Stimulated activated CD4-positive, alpha-beta T cell treated with anti-CD3 and anti-CD28 coated beads, TNF-alpha, amount 100 ng/mL, for 24 hours (primary cell): ENCODE measurements around the gene DUSP5.

Source experiments
- DNase-seq, 3 experiments: peaks; one replicate each; pipeline ENCODE4 v3.0.0-alpha.2; 2020; ENCODE audit warnings: low read depth in 3 of 3

Gene DUSP5

DNA sequence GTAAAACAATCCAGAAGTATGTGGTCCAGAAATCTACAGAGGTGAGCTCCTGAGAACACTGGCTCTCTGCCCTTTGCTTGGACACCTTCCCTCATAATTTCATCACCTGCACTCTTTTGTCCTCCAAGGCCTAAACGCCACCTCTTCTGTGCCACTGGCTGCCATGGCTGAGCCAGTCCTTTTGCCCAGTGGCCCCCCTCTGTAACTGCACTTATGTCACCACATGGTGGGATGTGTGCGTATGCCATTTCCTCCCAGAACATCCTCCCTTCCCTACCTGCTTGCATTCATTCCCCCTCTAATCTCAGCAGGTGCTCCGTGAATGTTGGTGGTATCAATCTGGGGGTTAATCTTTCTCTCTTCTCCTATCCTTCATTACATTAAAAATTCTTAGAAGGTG, 17.3 kb upstream of the DUSP5 start:
- no peak for DNase-seq

DNA sequence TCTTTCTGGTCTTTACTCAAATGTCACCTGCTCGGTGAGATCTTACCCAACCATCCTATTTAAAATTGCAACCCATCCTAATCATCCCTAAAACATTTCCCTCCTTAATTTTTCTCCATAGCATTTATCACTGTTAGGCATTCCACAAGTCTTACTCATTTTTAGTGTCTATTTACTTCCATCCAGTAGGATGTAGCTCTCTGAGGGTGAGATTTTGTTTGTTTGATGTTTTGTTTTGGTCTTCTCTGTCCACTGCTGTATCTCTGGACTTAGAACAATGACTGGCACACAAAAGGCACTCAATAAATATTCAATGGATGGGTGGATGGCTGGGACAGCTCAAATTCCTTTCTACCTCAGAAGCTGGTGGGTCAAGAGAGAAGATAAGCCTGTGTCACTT, 15.8 kb upstream of the DUSP5 start:
- DNase-seq, result no peak

DNA sequence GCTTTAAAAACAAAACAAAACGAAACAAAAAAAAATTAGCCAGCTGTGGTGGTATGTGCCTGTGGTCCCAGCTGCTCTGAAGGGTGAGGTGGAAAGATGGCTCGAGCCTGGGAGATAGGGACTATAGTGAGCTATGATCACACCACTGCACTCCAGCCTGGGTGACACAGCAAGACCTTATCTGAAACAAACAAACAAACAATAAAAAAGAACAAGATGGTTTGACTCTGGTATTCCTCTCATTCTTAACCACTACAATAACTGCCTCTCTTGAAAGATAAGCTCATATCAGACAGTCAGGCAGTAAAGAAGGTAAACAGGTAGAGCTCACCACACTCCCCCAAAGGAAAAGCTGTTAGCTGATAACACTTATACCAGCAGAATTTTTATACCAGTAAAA, 14.1 kb upstream of the DUSP5 start:
- no peak for DNase-seq

DNA sequence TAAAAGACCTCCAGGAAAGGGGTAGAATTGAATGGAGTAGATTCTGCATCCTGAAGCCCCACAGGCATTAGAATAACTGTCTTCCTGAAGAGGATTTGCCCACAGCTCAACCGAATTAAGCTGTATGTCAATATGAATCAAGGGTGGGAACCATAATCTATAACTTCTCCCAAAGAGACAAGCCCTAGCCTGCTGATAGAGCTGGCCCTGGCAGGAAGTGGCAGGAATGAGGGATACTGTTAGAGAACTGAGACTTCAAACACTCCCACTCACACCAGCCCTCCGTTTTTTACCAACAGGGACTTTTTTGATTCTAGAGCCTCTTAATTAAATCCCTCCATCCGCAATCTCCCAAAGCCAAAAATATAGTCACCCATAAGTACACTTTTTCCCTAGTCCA, 12.2 kb upstream of the DUSP5 start:
- DNase-seq, result no peak

DNA sequence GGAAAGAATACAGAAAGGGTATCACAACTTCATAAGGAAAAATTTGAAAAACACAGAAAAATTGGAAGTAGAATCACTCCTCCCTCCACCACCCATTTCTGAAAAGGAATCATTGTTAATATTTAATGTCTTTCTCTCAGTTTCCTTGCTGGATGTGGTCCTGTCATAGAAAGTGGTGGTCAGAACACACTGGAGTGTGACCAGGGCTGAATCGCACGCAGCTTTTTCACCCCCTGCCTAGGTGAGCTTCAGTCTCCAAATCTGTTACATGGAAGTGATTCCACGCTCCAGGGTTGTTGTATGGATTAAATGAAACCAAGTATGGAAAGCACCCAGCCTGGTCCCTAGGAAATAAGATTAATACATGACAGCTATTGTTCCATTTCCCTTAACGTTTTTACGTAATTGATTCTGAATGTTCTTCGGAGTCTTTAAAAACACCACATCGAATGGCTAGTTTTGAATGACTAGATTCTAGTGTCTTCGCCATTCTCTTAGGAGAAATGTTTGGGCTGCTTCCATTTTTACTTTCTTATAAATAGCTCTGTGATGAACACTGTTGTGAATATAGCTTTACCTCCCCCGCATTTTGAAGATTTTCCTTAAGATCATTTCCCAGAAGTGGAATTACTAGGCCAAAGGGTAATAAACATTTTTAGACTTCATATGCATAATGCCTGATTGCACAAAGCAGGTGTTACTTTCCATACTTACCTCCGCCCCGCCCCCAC, 10.9 kb upstream of the DUSP5 start:
- no peak for DNase-seq

DNA sequence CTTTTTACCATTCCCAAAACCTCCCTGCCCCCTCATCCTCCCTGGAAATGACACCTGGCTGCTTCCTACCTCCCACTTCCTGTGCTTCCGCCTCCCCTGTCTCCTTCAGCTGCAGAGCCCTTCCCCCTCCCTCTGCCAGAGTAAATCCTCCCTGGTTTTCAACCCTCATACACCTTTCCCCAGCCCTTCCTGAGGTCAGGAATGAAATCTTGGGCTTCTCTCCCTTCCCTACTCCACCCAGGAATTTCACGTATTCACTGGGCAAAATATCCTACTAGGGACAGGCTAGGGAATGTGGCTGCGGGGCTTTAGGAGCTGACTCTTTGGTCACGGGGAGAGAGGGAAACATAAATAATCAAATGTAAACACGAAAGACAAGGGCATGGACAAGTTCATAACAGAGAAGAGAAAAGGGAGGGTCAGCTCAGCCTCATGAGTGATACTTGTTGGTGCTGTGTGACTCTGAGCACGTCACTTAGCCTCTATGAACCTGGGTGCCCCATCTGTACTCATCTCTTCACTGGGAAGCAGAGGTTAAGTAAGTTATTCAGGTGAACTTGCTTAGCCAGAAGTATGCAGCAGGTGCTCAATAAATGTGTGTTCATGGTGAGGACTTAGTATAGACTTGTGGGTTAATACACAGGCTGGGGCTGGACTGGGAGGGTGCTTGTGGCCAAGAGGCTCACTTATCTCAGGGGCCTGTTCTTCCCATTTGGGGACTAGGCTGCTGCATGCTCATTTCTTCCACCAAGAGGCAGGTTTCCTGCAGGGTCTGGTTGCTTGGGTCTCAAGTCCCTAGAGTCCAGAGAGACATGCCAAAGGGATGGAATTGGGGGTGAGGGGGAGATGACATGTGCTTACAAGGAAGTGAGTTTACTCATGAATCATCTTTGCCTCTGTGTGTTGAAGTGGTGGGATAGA, 10.0 kb upstream of the DUSP5 start:
- DNase-seq, result no peak

DNA sequence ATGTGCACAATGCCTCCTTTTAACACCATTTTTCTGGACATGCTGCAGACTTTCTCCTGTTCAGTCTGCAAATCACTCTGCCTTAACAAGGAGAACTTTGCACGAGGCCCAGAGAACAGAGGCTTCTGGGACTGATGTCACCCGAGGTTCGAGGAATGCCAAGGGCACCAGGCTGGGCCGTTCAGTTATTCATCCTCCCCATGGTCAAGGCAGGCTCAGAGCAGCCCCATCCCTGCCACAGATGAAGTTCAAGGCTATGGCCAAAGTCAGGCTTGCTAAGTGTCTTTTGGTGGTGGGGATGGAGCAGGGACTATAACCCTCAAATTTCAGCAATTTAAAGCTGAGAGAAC, 9.4 kb upstream of the DUSP5 start:
- no peak for DNase-seq

DNA sequence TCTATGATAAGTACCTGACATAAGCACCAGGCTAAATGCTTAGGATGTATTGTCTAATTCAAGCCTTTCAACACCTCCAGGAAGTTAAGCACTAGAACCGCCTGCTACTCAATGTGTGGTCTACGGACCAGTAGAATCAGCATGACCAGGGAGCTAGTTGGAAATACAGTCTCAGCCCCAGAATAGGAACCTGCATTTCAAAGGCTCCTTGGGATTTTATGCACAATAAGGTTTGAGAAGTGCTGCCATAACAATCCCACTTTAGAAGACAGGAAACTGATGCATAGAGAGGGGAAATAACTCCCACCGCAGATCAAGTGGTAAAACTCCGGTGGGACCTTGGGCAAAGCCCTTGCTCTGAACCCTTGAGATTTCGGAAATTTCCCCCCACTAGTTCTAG, 8.8 kb upstream of the DUSP5 start:
- no peak for DNase-seq

DNA sequence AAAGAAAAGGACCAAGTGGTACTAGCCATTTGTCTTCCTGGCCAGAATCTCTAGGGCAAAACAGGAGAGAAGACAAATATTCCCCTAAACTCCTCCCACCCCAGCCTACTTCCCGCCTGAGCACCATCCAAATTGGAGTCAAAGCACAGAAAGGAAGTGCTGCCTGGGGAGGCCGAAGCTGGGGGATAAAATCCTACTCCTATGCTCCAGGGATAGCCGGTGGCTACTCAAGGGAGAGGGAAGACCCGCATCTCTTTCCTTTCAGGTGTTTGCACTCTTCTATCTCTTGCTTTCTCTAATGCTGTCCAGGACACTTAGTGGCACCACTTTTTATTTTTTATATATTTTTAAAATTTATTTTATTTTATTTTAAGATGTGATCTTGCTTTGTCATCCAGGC, 7.1 kb upstream of the DUSP5 start:
- DNase-seq, result no peak

DNA sequence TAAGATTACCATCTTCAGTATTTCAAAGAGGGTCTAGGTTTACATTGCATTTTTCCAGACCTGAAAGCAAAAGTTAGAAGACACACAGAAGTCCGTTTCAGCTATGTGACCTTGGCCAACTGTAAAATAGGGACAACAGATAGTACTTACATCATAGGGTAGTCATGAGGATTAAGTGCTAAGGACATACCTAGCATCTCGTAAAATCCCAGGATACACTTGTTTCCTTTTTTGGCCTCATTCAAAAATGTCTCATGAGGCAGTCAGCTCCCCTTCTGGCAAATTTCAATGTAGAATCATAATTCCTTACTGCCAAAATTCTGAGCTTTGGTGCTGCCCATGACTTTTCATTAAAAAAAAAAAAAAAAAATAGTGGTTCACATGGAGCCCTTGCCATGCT, 6.4 kb upstream of the DUSP5 start:
- DNase-seq, result no peak

DNA sequence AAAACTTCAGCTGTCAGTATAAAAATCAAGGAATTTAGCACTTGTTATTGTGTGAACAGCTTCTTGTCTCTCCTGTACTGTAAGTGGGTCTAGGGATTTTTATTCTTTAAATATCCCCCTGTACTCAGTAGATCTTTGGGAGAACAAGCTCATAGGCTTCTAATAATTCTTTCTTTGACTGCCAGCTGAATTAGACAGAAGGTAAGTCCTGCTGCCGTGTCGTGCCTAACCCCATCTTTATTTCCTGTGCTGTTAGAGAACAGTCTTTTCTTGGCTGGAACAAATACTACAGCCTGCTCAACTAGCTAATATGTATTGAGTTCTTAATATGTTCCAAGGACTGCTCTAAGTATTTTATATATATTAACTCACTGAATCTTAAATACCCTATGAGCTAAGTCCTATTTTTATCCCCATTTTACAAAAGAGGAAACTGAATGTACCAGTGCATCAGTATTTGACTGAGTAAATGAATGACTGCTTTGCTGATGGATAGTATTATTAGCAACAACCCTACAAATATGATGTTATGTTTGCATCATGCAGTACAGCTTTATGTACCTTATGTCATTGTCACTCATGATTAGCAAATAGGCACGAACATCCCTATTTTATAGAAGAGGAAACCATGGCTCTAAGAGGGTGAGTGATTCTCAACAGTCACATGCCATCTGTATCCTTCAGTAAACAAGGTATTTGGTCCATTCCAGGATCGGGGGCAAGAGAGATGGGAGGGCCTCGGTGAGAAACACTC, 5.5 kb upstream of the DUSP5 start:
- DNase-seq, result no peak

DNA sequence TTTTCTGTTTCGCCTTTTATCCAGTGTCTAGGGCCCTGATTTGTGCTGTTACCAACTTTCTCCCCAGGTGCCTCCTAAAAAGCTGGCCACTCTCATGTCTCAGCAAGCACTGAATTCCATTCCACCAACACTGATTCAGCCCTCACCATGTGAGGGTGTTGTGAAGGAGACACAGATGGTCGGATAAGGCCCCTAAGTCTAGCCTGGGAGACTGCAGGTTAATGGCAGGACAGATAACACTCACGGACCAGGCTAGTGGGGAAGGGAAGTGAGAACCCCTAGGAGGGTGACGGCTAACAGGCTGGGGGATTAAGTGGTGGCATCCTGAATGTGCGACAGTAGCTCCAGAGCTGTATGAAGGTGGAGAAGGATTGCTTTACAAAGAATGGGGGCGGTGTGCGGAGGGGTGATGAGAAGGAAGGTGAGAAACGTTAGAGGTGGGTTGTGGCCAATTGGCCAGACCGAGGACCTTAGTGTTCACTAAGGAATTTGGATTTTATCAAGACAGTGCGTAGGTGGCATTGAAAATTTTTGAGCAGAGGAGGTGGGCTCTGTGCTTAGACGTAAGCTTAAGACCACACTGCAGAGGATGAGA, 3.8 kb upstream of the DUSP5 start:
- DNase-seq, result no peak

DNA sequence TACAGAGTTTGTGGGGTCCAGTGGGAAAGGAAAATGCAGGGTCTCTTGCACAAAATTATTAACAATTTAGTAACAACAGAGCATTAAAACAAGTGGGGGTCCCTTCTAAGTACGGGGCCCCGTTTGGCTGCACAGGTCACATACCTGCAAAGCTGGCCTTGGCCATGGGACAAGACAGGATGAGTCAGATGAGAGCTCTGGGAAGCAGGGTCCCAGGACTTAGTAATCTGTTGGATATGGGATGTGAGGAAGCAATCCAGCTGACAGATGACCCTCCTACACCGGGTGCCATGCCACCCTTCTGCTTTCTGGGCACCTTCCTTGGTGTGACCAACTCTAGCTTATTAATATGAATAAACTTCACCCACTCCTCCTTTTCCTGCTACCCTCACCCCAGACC, 3.2 kb upstream of the DUSP5 start:
- no peak for DNase-seq

DNA sequence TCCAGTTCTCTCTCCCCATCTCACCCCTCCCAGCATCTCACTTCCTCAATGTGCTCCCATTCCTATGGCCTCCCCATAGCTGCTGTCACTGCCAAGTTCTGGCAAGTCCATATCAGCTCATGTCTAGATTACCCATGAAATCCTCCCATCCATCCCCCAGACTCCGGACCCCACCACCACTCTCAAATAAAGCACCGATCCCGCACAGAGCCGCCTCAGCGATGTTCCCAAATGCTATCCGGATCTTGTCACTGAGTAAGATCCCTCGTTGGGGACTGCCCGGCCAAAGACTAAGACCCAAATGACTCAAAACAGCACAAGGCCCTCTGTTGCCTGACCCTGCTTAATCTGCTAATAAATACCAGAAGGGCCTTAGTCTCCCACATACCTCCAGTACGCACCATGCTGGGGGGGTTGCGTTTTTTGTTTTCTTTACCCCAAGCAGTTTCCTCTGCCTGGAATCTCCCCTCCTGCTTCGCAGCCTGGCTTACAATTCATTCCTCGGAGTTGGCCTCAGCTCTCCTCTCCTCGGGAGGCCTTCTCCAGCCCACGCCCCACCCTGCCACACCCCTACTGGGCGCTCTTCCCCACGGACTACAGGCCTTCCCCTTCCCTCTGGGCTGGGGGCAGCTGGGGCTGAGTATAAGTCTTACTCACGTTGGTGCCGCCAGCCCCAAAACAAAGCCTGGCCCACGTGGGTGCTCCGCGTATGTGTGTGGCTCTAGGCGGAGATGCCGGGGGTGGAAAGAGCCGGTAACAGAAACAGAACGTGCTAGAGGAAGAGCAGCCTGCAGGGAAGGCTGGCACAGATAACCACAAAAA, 1.8 kb upstream of the DUSP5 start:
- DNase-seq, result peak; percentile 42 to 76 (median 45)

DNA sequence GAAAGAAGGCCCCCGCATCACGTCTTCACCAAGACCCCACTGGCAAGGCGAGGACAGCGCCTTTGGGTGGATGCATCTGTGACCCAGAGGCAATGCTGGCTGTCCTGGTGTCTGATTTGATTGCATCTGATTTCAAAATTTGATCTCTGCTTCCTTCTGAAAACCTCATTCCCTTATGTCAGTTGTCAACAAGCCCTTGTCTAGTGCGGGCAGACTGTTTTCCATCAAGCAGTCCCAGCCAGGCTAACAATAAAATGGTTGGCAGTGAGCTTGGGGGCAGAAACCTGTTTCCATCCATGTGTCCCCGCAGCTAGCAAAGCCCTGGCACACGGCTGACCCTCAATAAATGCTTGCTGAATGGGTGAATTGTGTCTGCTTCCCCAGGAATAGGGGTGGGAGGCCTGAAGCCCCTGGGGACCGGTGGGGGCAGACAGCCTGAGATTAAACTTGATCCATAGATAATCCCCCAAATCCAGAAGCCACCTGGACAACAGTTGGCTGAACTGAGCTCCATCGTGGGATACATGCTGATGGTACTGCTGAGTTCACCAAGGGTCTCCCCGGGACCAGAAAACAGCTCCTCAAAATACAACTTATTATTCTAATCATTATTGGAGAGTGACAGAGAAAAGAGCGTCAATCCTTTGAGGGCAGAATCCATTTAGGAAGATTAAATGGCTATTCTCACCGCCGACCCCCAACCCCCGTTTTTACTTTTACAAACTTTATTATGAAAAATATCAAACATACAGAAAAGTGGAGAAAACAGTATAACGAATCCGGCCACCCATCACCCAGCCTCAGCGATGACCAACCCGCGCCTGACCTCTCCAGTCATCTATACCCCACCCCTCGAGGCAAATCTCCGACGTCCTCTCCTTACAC, 912 bp upstream of the DUSP5 start:
- no peak for DNase-seq

DNA sequence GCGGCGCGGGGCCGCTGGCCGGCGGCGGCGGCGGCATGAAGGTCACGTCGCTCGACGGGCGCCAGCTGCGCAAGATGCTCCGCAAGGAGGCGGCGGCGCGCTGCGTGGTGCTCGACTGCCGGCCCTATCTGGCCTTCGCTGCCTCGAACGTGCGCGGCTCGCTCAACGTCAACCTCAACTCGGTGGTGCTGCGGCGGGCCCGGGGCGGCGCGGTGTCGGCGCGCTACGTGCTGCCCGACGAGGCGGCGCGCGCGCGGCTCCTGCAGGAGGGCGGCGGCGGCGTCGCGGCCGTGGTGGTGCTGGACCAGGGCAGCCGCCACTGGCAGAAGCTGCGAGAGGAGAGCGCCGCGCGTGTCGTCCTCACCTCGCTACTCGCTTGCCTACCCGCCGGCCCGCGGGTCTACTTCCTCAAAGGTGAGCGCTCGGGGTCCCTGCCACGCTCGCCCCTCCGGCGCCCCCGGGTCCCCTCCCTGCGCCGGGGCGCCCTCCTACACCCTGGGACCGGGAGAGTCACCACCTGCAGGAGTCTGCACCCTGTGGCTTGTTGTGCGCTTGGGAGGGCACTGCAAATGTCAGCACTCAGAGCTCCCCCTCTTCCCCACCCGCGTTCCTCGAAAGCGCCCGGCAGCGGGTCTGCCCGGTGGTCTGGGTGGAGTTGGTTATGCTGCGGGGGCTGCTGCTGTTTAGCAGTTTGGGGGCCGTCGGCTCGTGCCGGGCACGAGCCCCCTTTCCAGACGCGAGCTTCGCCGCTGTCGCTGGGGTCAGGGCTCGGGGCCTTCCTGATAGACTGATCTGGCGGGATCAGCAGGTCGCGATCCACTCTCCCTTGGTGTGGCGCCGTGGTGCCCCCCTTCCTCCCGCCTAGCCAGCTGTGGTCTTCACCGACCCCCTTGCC, 627 bp downstream of the DUSP5 start:
- DNase-seq, result peak in 2 of 3 experiments; percentile 37 to 58

DNA sequence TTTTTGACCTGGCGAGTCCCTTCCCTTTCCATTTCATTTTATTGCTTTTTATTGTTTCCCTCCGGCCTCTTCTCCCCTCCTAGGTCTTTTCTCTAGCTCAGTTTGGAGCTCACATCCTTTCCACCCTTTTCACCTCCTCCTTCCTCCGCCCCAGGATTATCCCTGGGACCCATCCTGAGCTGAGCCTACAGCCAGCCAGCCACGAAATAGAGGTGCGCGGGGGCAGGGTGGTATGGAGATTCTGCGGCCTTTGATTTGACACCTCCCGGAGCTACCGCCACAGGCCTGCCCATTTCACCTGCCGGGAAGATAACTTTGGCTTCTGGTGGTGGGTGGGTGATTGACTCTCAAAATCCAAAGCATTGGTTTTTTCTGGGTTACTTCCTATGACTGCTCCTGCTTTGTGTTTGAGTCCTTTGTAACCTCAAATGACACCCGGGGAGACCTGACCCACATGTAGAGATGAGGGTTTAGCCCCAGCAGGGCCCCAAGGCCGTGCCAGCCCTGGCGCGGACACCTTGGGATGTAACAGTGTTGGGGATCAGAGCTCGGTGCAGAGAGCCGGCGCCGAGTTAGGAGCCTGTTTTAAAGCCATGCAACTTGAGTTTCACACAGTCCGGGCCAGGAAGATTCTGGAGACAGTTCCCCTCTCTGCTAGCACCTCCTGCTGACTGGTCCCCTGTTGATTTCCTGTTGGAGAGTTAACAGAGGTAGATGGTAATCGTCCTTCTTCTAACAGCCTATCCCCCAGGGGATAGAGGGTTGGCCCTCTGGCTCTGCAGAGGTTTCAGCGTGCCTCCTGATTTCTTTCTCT, 1.5 kb downstream of the DUSP5 start:
- peak in 1 of 3 experiments; percentile 32 for DNase-seq

DNA sequence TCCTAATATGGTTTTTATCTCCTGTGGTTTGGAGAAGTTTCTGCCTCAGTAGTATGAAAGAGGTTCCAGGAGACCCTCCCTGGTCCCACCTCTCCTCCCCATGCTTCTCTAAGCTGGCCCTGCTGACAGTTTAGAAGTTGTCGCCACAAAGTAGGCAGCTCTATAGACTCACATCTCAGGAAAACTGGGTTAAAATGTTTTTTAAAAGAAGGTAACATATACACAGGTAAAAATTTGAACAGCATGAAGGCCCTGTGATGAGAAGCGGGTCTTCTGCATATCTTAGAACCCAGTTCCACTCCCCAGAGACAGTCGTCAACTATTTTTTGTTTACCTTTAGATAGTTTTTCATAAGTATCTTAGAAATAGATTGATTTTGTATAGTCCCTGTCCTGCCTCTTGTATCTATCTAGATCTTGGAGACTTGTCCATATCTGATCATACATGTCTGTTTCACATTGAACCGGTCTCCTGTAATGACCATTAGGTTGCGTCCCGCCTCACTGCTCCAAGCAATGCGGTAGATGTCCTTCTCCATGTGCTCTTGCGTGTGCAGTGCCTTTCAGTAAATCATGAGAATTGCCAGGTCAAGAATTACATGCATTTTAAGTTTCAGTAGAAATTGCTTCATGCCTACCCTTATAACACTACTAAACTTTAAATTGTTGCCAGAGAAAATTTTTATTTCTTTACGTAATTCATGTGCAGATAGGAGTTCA, 2.2 kb downstream of the DUSP5 start:
- DNase-seq, result no peak
